Measurements from ENCODE around the gene PLAAT4. TPM values are rescaled to one million over a fixed set of nuclear protein-coding genes. Genes with fewer than 3 reads are reported as not detected.
A peak's percentile ranks its signal among the peaks of the same experiment; 100 is the strongest.

PLAAT4 gene
- polyA plus RNA-seq (2013, experiment 1 of 2) = 13.1 TPM
- 14.3 TPM for polyA plus RNA-seq (2013, experiment 2 of 2)

- H2AK5ac ChIP-seq (ENCODE audit: low read length, severe bottlenecking) = peak within 1 kb of the TSS; percentile 91
- H3K4me3 ChIP-seq (ENCODE audit: insufficient read depth in 1 of 2, low read depth in 1 of 2, low read length in 2 of 2) = peak within 1 kb of the TSS; percentile 12 to 77
- DNase-seq = peak; percentile 72
- H2BK120ac ChIP-seq (ENCODE audit: low read depth, low read length) = no peak within 1 kb of the TSS
- peak within 1 kb of the TSS in 1 of 2 experiments; percentile 5 for H3K23ac ChIP-seq (ENCODE audit: low read length in 2 of 2)
- no peak within 1 kb of the TSS for H2BK12ac ChIP-seq (ENCODE audit: low read length in 2 of 2)
- no peaks in the 10 kb centered on the region for H3K27me3 ChIP-seq (ENCODE audit: control insufficient read depth in 1 of 2, insufficient read depth in 1 of 2, low read length in 2 of 2)
- H2BK5ac ChIP-seq (ENCODE audit: low read depth, low read length, poor library complexity, severe bottlenecking) = no peak within 1 kb of the TSS
- H3K14ac ChIP-seq (ENCODE audit: low read length in 2 of 2) = peak within 1 kb of the TSS in 1 of 2 experiments; percentile 26
- peak within 1 kb of the TSS; percentile 85 for H3K9ac ChIP-seq (ENCODE audit: low read length)
- peak within 1 kb of the TSS; percentile 67 for H4K8ac ChIP-seq (ENCODE audit: low read length)
- peak within 1 kb of the TSS; percentile 80 for H3K27ac ChIP-seq (ENCODE audit: low read length, poor library complexity, severe bottlenecking)
- peaks cover 0 to 3% of the 10 kb centered on the region in 2 experiments for H3K36me3 ChIP-seq (ENCODE audit: control insufficient read depth in 1 of 2, insufficient read depth in 2 of 2, low read depth in 1 of 2, low read length in 2 of 2)
- H4K91ac ChIP-seq (ENCODE audit: low read length) = no peak within 1 kb of the TSS
- peaks cover 31% of the 10 kb centered on the region for H3K4me1 ChIP-seq (ENCODE audit: control insufficient read depth, insufficient read depth, low read depth, low read length)
- H3K9me3 ChIP-seq (ENCODE audit: control insufficient read depth, low read length) = no peaks in the 10 kb centered on the region
- peak within 1 kb of the TSS; percentile 50 for H3K4me2 ChIP-seq (ENCODE audit: low read length, poor library complexity, severe bottlenecking)
- peaks cover 11% of the 10 kb centered on the region for H3K79me1 ChIP-seq (replicated peaks; ENCODE audit: low read length, poor library complexity, severe bottlenecking)
- H2BK15ac ChIP-seq (ENCODE audit: low read depth, poor library complexity, severe bottlenecking) = no peak within 1 kb of the TSS
- no peak within 1 kb of the TSS for H3K18ac ChIP-seq (ENCODE audit: low read depth in 1 of 2, low read length in 2 of 2)
- 79% methylated on average over 10 of the region's 10 CpGs for WGBS
- no peak within 1 kb of the TSS for H3K4ac ChIP-seq (ENCODE audit: low read depth in 1 of 2, low read length in 2 of 2)
- H2AFZ ChIP-seq (ENCODE audit: low read depth, low read length) = peak within 1 kb of the TSS; percentile 3
These were observed at the start of gene PLAAT4 for GRCh38 chr11:63536669-63537292. PLAAT4 (plus strand) TSS chr11:63536808; CDS start chr11:63536869, 61 bp downstream.

GRCh38 chr11:63488789-63489188 is 47.8 kb upstream of the PLAAT4 start:
- Histone ChIP-seq H3K4me3 (ENCODE audit: insufficient read depth in 1 of 2, low read depth in 1 of 2, low read length in 2 of 2) (no peak overlapping the region), H2BK12ac (ENCODE audit: low read length in 2 of 2) (no peak overlapping the region), H4K91ac (ENCODE audit: low read length) (no peak overlapping the region), H3K36me3 (ENCODE audit: control insufficient read depth in 1 of 2, insufficient read depth in 2 of 2, low read depth in 1 of 2, low read length in 2 of 2) (no peaks in the 10 kb centered on the region), H2AFZ (ENCODE audit: low read depth, low read length) (no peak overlapping the region), H4K8ac (ENCODE audit: low read length) (no peak overlapping the region), H3K14ac (ENCODE audit: low read length in 2 of 2) (no peak overlapping the region), H3K9ac (ENCODE audit: low read length) (no peak overlapping the region), H3K23ac (ENCODE audit: low read length in 2 of 2) (no peak overlapping the region), H2BK15ac (ENCODE audit: low read depth, poor library complexity, severe bottlenecking) (no peak overlapping the region), H2BK120ac (ENCODE audit: low read depth, low read length) (no peak overlapping the region), H3K4ac (ENCODE audit: low read depth in 1 of 2, low read length in 2 of 2) (no peak overlapping the region), H2BK5ac (ENCODE audit: low read depth, low read length, poor library complexity, severe bottlenecking) (no peak overlapping the region), H3K18ac (ENCODE audit: low read depth in 1 of 2, low read length in 2 of 2) (no peak overlapping the region), H3K79me1 (replicated peaks; ENCODE audit: low read length, poor library complexity, severe bottlenecking) (no peaks in the 10 kb centered on the region), H3K27ac (ENCODE audit: low read length, poor library complexity, severe bottlenecking) (no peak overlapping the region), H3K4me2 (ENCODE audit: low read length, poor library complexity, severe bottlenecking) (no peak overlapping the region), H3K27me3 (ENCODE audit: control insufficient read depth in 1 of 2, insufficient read depth in 1 of 2, low read length in 2 of 2) (no peaks in the 10 kb centered on the region), H3K9me3 (ENCODE audit: control insufficient read depth, low read length) (peaks cover 17% of the 10 kb centered on the region), H3K4me1 (ENCODE audit: control insufficient read depth, insufficient read depth, low read depth, low read length) (peaks cover 11% of the 10 kb centered on the region), H2AK5ac (ENCODE audit: low read length, severe bottlenecking) (no peak overlapping the region)
- DNase-seq = no peak
- 75% methylated on average over 1 of the region's 1 CpG for WGBS

- H2BK5ac ChIP-seq (ENCODE audit: low read depth, low read length, poor library complexity, severe bottlenecking) = no peak overlapping the region
- no peak overlapping the region for H3K9ac ChIP-seq (ENCODE audit: low read length)
- H4K8ac ChIP-seq (ENCODE audit: low read length) = no peak overlapping the region
- no peak overlapping the region for H3K23ac ChIP-seq (ENCODE audit: low read length in 2 of 2)
- no peaks in the 10 kb centered on the region for H3K27me3 ChIP-seq (ENCODE audit: control insufficient read depth in 1 of 2, insufficient read depth in 1 of 2, low read length in 2 of 2)
- no peak overlapping the region for H2BK15ac ChIP-seq (ENCODE audit: low read depth, poor library complexity, severe bottlenecking)
- no peaks in the 10 kb centered on the region for H3K79me1 ChIP-seq (replicated peaks; ENCODE audit: low read length, poor library complexity, severe bottlenecking)
- no peak overlapping the region for H2BK12ac ChIP-seq (ENCODE audit: low read length in 2 of 2)
- no peak overlapping the region for H2BK120ac ChIP-seq (ENCODE audit: low read depth, low read length)
- H3K4me1 ChIP-seq (ENCODE audit: control insufficient read depth, insufficient read depth, low read depth, low read length) = peaks cover 11% of the 10 kb centered on the region
- no peak overlapping the region for H3K14ac ChIP-seq (ENCODE audit: low read length in 2 of 2)
- no peak overlapping the region for H2AK5ac ChIP-seq (ENCODE audit: low read length, severe bottlenecking)
- peak overlapping the region; percentile 18 for H3K27ac ChIP-seq (ENCODE audit: low read length, poor library complexity, severe bottlenecking)
- WGBS = 39% methylated on average over 3 of the region's 3 CpGs
- no peak overlapping the region for H3K4me2 ChIP-seq (ENCODE audit: low read length, poor library complexity, severe bottlenecking)
- H3K18ac ChIP-seq (ENCODE audit: low read depth in 1 of 2, low read length in 2 of 2) = no peak overlapping the region
- no peak overlapping the region for H2AFZ ChIP-seq (ENCODE audit: low read depth, low read length)
- no peak overlapping the region for H3K4ac ChIP-seq (ENCODE audit: low read depth in 1 of 2, low read length in 2 of 2)
- H4K91ac ChIP-seq (ENCODE audit: low read length) = no peak overlapping the region
- no peaks in the 10 kb centered on the region for H3K36me3 ChIP-seq (ENCODE audit: control insufficient read depth in 1 of 2, insufficient read depth in 2 of 2, low read depth in 1 of 2, low read length in 2 of 2)
- peaks cover 15% of the 10 kb centered on the region for H3K9me3 ChIP-seq (ENCODE audit: control insufficient read depth, low read length)
- H3K4me3 ChIP-seq (ENCODE audit: insufficient read depth in 1 of 2, low read depth in 1 of 2, low read length in 2 of 2) = peak overlapping the region in 1 of 2 experiments; percentile 74
- no peak for DNase-seq
These were observed 46.7 kb upstream of the PLAAT4 start for GRCh38 chr11:63489879-63490278.

DNA sequence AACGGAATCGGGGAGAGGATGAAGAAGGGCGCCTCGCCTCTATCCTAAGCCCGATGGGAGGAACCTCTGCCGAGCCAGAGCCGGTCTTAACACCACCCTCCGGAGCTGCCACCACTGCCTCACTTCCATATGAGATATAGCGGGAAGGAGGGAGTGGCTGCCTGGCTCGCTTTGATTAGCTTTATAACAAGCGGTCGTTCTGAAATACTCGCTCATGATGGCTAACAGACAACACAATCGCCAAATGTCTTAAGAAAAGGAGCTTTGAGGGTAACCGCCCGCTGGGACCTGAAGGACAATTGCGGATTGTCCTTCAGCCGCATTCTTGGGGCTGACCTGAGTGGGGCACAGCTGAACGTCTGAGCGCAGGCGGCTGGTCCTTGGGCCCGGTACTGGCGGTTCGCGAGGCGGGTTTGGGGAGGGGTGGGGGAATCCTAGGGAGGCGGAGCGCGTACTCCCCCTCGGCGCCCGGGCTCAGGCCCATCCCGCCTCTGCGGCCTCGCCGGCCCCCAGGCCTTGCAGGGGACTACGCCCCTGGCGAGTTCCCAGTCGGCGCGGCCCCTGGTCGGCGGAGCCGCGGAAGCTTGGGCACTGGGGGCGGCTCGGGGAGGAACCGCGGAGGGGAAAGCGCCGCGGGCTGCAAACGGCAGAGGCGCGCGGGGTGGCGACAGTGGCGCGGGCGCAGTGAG is 45.9 kb upstream of the PLAAT4 start, which contains the start of gene PLAAT5:
Gene PLAAT5, minus strand, starts transcription at position 617 of the 689 bp plus-strand sequence. Its CDS starts 133 bp downstream, at position 484.
- no peaks in the 10 kb centered on the region for H3K36me3 ChIP-seq (ENCODE audit: control insufficient read depth in 1 of 2, insufficient read depth in 2 of 2, low read depth in 1 of 2, low read length in 2 of 2)
- H3K4me2 ChIP-seq (ENCODE audit: low read length, poor library complexity, severe bottlenecking) = peak within 1 kb of the TSS; percentile 94
- no peak within 1 kb of the TSS for H3K4ac ChIP-seq (ENCODE audit: low read depth in 1 of 2, low read length in 2 of 2)
- H3K4me1 ChIP-seq (ENCODE audit: control insufficient read depth, insufficient read depth, low read depth, low read length) = peaks cover 11% of the 10 kb centered on the region
- peak within 1 kb of the TSS; percentile 18 for H3K27ac ChIP-seq (ENCODE audit: low read length, poor library complexity, severe bottlenecking)
- H3K14ac ChIP-seq (ENCODE audit: low read length in 2 of 2) = no peak within 1 kb of the TSS
- H4K8ac ChIP-seq (ENCODE audit: low read length) = no peak within 1 kb of the TSS
- H2AK5ac ChIP-seq (ENCODE audit: low read length, severe bottlenecking) = peak within 1 kb of the TSS; percentile 27
- no peak for DNase-seq
- peaks cover 7% of the 10 kb centered on the region for H3K9me3 ChIP-seq (ENCODE audit: control insufficient read depth, low read length)
- peak within 1 kb of the TSS; percentile 76 for H3K9ac ChIP-seq (ENCODE audit: low read length)
- H2BK120ac ChIP-seq (ENCODE audit: low read depth, low read length) = no peak within 1 kb of the TSS
- peak within 1 kb of the TSS; percentile 73 for H2BK5ac ChIP-seq (ENCODE audit: low read depth, low read length, poor library complexity, severe bottlenecking)
- H2BK12ac ChIP-seq (ENCODE audit: low read length in 2 of 2) = no peak within 1 kb of the TSS
- no peak within 1 kb of the TSS for H3K18ac ChIP-seq (ENCODE audit: low read depth in 1 of 2, low read length in 2 of 2)
- H3K23ac ChIP-seq (ENCODE audit: low read length in 2 of 2) = no peak within 1 kb of the TSS
- no peaks in the 10 kb centered on the region for H3K79me1 ChIP-seq (replicated peaks; ENCODE audit: low read length, poor library complexity, severe bottlenecking)
- H3K27me3 ChIP-seq (ENCODE audit: control insufficient read depth in 1 of 2, insufficient read depth in 1 of 2, low read length in 2 of 2) = no peaks in the 10 kb centered on the region
- no peak within 1 kb of the TSS for H4K91ac ChIP-seq (ENCODE audit: low read length)
- H2AFZ ChIP-seq (ENCODE audit: low read depth, low read length) = peak within 1 kb of the TSS; percentile 53
- 3% methylated on average over 52 of the region's 60 CpGs for WGBS
- peak within 1 kb of the TSS; percentile 58 to 74 for H3K4me3 ChIP-seq (ENCODE audit: insufficient read depth in 1 of 2, low read depth in 1 of 2, low read length in 2 of 2)
- no peak within 1 kb of the TSS for H2BK15ac ChIP-seq (ENCODE audit: low read depth, poor library complexity, severe bottlenecking)

Data from mesenchymal stem cell (in vitro differentiated cells and primary cell).